NCI-H146 treated with DMSO at 0.1 percent for 48 hours (cell line): Measurements from ENCODE around the gene SEPTIN1.
"Not testable (repeated sequence)": the region's sequence is repeated elsewhere in the genome, so short reads cannot be mapped to it uniquely, and the experiment has no call there.

ENCODE experiments used
- DNase-seq: peaks from one replicate; lab custom pipeline; 2025; ENCODE audit not compliant: unreplicated experiment; lab: John Stamatoyannopoulos, UW

The SEPTIN1 gene

DNA sequence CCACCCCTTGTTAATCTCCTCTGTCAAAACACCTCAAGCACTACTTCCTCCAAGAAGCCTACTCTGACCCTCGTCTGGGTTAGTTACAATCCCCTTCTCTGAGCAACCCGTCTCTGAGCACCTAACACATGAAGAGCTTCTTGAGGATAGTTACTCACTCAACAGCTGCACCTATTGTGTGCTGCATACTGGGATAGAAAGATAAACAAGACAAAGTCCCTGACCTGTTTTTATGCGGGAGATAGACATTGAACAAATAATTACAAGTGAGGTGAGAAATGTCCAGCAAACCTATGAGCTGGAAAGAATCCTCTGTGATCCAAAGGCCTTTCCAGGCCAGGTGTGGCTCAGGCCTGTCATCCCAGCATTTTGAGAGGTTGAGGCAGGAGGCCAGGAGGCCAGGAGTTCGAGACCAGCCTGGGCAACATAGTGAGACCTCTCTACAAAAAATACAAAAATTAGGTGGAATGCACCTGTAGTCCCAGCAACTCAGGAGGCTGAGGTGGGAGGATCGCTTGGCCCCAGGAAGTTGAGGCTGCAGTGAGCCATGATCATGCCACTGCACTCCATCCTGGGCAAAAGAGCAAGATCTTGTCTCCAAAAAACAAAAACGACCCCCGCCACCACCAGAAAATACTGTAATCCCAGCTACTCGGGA lies 19.5 kb upstream of the SEPTIN1 start:
- DNase-seq = no peak

DNA sequence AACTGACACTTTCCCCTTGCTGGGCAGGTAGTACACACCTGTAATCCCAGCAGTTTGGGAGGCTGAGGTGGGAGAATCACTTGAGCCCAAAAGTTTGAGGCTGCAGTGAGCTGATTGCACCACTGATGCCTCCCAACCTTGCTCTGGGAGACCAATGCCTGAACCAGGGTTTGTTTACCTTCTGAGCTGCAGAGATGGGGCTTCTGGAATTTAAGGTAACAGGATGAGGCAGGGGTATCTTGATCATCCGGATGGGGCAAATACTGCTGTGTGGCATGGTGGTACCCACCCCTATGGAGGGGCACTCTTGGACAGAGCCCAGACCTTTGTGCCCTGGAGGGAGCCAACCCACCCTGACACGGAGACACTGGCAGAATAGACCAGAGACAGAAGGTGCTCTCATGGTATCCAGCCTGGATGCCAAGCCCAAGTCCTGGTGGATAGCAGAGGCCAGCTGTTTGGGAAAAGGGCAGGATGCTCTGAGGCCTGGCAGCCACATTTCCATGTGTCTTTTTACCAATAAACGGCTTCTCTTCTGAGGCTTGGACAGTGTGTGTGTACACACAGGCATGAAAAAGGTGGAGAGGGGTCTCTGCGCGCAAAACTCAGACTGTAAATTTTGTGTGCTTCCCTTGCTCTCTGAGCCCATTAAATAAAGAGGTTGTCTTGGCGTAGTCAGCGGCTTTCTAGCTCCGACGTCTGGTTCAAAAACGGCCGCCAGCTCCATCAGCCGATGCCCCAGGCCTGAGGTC lies 17.2 kb upstream of the SEPTIN1 start:
- DNase-seq = no peak

- no peak for DNase-seq
Observed at GRCh38 chr16:30398661-30399434, 16.5 kb upstream of the SEPTIN1 start.

DNA sequence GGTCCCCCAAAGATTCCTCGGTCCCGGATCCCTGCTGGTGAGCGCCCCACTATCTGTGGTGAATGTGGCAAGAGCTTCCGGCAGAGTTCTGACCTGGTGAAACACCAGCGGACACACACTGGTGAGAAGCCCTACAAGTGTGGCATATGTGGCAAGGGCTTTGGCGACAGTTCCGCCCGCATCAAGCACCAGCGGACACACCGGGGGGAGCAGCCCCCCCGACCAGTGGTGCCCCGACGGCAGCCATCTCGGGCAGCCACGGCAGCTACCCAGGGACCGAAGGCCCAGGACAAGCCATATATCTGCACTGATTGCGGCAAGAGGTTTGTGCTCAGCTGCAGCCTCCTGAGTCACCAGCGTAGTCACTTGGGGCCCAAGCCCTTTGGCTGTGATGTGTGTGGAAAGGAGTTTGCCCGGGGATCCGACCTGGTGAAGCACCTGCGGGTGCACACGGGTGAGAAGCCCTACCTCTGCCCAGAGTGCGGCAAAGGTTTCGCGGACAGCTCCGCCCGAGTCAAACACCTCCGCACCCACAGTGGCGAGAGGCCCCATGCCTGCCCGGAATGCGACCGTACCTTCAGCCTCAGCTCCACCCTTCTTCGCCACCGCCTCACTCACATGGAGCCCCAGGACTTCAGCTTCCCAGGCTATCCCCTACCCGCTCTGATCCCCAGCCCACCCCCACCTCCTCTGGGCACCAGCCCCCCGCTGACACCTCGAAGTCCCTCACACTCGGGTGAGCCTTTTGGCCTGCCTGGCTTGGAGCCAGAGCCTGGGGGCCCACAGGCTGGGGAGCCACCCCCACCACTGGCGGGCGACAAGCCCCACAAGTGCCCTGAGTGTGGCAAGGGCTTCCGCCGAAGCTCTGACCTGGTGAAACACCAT lies 15.7 kb upstream of the SEPTIN1 start:
- DNase-seq = no peak

DNA sequence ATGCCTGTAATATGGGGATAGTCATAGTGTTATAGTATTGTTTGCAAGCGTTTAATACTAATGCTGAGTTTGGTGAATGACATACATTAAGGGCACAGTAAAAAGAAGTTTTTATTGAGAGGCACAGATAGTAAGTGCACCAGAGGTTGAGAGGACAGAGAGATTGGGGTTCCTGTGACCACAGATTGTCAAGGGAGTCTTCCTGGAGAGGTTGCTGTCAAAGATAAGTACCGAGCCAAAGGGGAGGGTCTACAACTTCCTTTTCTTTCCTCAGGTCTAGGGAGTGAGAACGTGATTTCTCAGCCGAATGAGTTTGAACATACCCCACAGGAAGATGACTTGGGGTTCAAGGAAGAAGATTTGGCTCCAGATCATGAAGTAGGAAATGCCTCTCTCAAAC lies 14.7 kb upstream of the SEPTIN1 start:
- no peak for DNase-seq

- not testable (repeated sequence) for DNase-seq
Observed at GRCh38 chr16:30396627-30397026, 14.3 kb upstream of the SEPTIN1 start.

- DNase-seq = peak; percentile 70
Observed at GRCh38 chr16:30395992-30396585, 13.7 kb upstream of the SEPTIN1 start.

DNA sequence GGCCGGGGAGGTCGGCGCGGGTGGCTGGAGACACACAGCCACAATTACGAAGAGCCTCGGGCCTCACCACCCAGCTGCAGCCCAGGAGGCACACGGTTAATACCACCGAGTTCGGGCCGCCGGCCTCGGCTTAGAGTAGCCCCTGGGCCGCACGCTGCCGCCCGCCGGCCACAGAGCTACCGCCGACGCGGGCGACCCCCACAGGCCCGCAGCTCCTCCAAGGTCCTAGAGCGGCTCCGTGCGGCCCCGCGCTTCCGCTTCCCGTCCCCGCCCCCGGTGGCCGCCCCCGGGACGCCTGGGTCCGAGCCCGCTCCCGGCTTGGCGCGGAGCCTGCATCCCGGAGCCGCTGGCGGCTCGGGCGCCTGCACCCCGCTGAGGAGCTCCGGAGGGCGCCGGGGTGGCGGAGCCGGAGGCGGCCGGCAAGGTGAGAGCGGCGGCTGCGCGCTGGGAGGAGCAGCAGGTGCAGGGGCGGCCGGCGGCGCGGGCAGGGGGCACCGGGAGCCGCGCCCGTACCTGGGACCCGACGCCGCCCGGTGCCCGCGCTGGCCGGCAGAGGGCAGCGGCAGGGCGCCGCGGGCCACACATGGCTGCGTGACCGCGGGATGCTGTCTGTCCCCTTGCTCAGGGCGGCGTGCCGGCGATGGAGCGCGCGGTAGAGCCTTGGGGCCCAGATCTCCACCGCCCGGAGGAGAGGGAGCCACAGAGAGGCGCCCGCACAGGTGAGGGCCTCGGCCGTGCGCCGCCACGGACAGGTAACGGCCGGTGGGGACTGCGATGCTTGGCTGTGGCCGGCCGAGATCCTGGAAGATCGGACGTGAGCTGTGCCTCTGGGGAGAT lies 13.0 kb upstream of the SEPTIN1 start, which contains the start of gene ZNF48:
Gene ZNF48, plus strand, starts transcription at position 266 of the 837 bp plus-strand sequence. Its CDS starts 375 bp downstream, at position 641.
- peak; percentile 88 for DNase-seq

GRCh38 chr16:30394592-30395154 lies 12.3 kb upstream of the SEPTIN1 start:
- DNase-seq = peak; percentile 53

DNA sequence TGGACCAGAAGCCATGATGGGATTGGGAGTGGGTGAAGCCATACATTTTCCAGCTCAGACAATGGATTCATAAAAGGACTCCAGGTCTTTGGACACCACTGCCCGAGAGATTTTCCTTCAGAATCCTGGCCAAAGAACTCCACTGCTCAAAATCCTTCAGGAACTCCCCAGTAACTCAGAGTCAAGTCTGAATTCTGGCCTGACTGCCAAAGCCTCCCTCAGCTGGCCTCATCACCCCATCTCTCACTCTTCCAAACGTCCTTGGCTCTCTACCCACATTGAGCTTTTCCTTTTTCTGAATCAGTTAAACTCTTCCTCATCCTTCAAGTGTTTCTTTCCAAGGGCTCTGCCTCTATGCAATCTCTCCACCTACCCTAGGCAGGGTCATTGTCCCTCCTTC lies 1.2 kb upstream of the SEPTIN1 start:
- DNase-seq = no peak

GRCh38 chr16:30381291-30382041 lies 895 bp downstream of the SEPTIN1 start:
- DNase-seq = no peak

- DNase-seq = no peak
Observed at GRCh38 chr16:30380803-30381208, 1.6 kb downstream of the SEPTIN1 start.

GRCh38 chr16:30380072-30380802 lies 2.1 kb downstream of the SEPTIN1 start:
- DNase-seq = no peak

DNA sequence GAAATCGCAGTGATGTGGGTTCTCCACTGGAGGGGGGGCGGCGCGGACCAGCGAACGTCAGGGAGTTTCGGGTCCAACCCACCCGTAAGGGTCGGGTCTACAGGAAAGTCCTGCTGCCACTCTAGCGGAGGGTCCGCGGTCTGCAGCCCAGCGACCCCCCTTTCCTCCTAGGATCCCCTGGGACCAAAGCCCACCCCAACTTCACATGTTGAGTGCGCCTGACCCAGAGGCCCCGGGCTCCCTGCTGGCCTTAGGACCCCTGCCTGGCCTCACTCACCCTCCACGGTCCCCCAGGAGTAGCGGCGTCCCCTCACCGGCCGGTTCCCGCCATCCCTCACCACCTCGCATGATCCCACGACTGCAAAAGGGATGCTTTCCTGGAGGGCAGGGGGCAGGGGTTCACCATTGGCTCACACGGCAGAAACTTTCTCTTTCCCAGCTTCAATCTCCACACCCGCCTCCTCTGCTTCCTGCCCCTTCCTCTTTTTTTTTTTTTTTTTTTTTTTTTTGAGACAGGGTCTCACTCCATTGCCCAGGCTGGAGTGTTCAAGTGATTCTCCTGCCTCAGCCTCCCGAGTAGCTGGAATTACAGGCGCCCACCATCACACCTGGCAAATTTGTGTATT lies 3.1 kb downstream of the SEPTIN1 start:
- DNase-seq = no peak

DNA sequence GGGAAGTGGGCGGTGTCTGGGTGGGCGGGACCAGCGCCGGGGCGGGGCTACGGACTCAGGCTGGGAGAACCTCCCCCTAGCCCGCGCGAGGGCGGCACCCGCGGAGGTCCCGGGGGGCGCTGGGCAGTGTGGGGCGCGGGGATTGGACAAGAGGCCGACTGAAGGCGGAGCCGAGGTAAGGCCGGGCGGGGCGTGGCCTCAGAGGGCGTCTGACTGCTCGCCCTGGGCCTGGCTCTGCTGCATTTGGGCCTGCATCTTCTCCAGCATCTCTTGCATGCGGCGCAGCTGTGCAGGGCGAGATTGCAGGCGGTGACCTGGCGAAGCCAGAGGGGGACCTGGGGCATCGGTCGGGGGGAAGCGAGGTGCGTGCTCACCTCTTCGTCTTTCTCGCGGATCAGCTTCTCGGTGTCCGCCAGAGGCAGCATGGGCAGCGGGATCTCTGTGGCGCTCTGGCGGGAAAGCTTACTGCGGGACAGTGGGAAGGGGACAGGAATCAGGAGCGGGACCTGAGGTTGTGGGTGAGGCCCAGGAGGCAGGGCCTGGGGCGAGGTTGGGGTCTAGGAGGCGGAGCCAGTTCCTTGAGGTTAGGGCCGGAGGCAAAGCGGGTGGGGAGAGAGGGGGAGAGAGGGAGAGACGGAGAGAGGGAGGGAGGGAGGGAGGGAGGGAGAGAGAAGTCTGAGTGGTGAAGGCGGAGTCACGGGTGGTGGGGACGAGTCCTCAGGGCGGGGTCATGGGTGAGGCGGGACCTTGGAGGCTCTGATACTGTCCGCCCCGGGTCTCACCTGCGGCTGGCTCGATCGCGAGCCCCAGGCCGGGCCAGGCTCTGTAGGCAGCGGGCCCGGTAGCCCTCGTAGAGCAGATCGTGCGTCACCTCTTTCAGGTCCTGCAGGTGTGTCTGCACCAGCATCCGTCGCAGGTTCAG lies 3.9 kb downstream of the SEPTIN1 start:
- DNase-seq = peak; percentile 95

DNA sequence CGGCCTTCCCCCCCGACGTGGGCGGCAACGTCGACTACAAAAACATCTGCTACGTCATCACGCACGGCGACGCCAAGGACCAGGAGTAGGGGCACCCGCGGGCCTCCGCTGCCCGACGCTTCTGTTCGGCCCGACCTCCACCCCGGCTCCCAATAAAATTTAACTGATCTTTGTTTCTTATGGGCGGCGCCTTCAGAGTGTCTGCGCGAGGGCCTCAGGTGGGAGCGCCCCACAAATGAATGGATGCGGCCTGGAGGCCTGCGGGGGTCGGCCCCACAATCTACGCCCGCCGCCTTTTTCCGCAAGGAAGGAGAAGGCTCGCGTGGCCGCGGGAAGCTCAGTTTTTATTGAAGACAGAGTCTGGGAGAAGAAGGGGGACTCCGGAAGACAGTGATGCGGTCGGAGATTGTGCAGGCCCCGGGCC lies 4.5 kb downstream of the SEPTIN1 start:
- peak; percentile 92 for DNase-seq
